Esophagus squamous epithelium (tissue), 5 donors: Measurements from ENCODE around the gene MAP2K5. TPM values are rescaled to one million over a fixed set of nuclear protein-coding genes. Genes with fewer than 3 reads are reported as not detected.

Source experiments
- DNase-seq: peaks from one replicate; lab custom pipeline; 2025; lab: John Stamatoyannopoulos, UW
- H3K27ac ChIP-seq, 4 donors: fragments of 200-600 bp; sonication (generic); one replicate each; pipeline ENCODE4 v1.5.1; 2016 to 2019; ENCODE audit warnings: mild to moderate bottlenecking in 1 of 4
- H3K27me3 ChIP-seq, 4 donors: fragments of 200-600 bp; sonication (generic); 1 replicate in 3 of 4; 2 replicates in 1 of 4; pipeline versions ENCODE4 v1.5.1 to v1.6.0; 2017 to 2021; ENCODE audit warnings: antibody characterized with exemption in 1 of 4
- H3K36me3 ChIP-seq, 3 donors: fragments of 200-600 bp; sonication (generic); one replicate each; pipeline ENCODE4 v1.5.1; 2016 to 2019
- H3K4me1 ChIP-seq, 3 donors: fragments of 200-600 bp; sonication (generic); one replicate each; pipeline ENCODE4 v1.5.1; 2017 to 2019
- H3K4me3 ChIP-seq, 4 donors: fragments of 200-600 bp; sonication (generic); 1 replicate in 3 of 4; 2 replicates in 1 of 4; pipeline ENCODE4 v1.5.1; 2016 to 2019; ENCODE audit warnings: mild to moderate bottlenecking in 2 of 4, moderate library complexity in 1 of 4
- H3K9me3 ChIP-seq, 3 donors: fragments of 200-600 bp; sonication (generic); one replicate each; pipeline ENCODE4 v1.5.1; 2016 to 2019
- CTCF ChIP-seq, 6 experiments: fragments of 450-650 bp in 4 of 6; fragments of 200-600 bp in 2 of 6; sonication (generic) in 2 of 6; IDR thresholded peaks; one replicate each; pipeline ENCODE4 v1.5.1; 2016 to 2019; ENCODE audit warnings: antibody characterized with exemption in 6 of 6, mild to moderate bottlenecking in 4 of 6, moderate library complexity in 4 of 6
- POLR2A ChIP-seq, 4 donors: fragments of 450-650 bp; IDR thresholded peaks; one replicate each; pipeline ENCODE4 v1.6.1; 2017; ENCODE audit warnings: antibody characterized with exemption in 4 of 4, mild to moderate bottlenecking in 4 of 4, moderate library complexity in 3 of 4
- WGBS, 2 donors: methylation state at CpG; one replicate each; pipeline ENCODE4 v1.1.5; 2018; 5-methylcytosine and 5-hydroxymethylcytosine counted together
- intact Hi-C: fragments of 100-400 bp; cut with DNase I; formaldehyde crosslinking; loops from one replicate; pipeline ENCODE4 v1.15.0; 2022
- total RNA-seq, 4 donors: library from RNA; depleted of rRNA; stranded (reverse); fragments of >200 nt; gene quantifications; one replicate each; pipeline ENCODE4 v1.1.0, GENCODE V29; 2016
- donor health status: DM: yes; HTN: yes; CAD: no.

MAP2K5 gene
- total RNA-seq, 4 donors from 2014 or later: 5.8 to 8.0 (median 7.0) TPM

DNA sequence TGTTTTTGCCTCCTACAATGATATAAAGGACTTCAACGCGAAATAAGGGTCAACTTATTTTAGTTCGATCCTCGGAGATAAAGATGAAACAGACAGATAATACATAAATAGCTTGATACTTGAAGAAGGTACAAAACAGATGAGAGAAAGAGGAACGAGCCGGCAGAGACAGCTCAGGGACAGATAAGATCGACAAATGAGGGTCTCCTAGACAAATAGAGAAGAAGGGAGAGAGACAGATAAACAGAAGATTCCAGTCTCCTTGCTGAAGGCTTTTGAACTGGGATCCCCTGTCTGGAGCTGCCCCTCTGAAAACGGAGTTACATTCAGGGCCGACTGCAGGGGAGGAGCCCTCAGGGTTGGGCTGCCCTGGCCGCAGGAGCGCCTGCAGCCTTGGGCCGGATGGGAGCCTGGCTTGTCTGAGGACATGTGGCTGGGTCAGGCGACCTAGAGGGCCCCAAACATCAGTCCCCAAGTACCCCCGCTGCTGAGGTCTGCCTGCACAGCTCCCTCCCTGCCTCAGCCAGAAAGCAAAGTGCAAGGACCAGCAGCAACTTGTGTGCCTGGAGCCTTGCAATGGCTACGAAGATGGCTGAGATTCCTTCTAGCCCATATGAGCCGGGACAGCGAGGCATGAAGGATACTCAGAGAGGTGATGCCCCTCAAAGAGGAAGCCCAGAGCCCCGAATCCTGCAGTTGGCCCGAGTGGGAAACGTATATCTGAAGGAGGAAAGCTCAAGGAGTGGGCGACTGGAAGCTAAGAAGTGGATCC lies 281.9 kb downstream of the MAP2K5 start:
- H3K4me1 ChIP-seq: peaks cover 32 to 98% (median 63%) of the 10 kb centered on the region in 3 donors

DNA sequence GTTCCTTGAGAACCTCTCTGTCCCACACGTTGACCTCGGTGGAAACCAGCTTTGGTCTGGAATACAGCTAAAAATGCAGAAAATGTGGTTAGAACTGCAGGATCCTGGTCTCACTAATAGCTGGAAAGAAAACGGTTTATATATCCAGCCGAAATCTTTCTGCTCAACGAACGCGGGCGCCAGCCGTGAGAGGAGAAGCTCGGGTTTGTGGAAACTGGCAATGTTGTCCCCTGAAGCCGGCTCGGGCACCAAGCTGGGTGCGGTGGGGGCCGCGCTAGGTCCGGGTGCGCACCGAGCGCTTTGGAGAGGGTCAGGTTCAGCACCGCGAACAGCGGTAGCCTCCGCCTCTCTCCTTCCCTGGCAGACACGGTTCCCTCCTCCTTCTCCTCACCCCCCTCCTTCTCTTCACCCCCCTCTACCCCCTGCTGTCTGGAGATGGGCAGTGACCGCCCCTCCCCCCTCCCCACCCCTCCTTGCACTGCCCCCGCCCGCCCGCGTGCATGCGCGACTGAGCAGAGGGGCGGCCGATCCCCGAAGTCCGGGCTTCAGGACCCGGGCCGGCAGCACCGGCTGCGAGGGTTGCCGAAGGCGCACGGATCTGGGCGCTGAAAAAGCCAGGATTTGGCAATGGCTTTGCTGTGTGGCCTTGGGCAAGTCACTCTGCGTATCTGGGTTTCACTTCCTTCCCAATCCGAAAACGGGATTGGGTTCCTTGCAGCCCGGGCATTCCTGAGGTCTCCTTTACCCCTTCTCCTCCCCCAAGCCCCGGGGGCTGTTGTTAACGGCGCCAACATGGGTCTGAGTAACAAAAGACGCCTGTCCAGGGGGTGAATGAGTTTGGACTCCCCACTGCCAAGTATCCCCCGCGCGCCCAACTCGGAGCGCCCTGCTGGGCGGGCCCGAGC lies 282.7 kb downstream of the MAP2K5 start, which contains the start of gene SKOR1:
TSS of gene SKOR1 (plus strand) at position 534 of the 905 bp plus-strand sequence. CDS start at position 628, 94 bp downstream.
- Histone ChIP-seq H3K36me3 (no peaks in the 10 kb centered on the region), H3K4me1 (peaks cover 33 to 100% (median 69%) of the 10 kb centered on the region in 3 donors), H3K27ac (no peak within 1 kb of the TSS), H3K27me3 (peaks cover 55 to 100% (median 78%) of the 10 kb centered on the region in 4 donors), H3K4me3 (peak within 1 kb of the TSS in 3 of 4 donors; percentile 23 to 48 (median 31)), H3K9me3 (no peaks in the 10 kb centered on the region)
- 1% methylated on average over 23 to 25 of the region's 58 CpGs for WGBS, 2 donors
- intact Hi-C loops: no loop called here
- DNase-seq: no peak
- TF ChIP-seq CTCF (IDR thresholded peaks at IDR 0.05) (no peak), POLR2A (IDR thresholded peaks at IDR 0.05) (no peak)

More for the DNA sequence above, 281.9 kb downstream of the MAP2K5 start:
- Histone ChIP-seq H3K4me3 (no peak overlapping the region), H3K27me3 (peaks cover 58 to 100% (median 75%) of the 10 kb centered on the region in 4 donors), H3K27ac (no peak overlapping the region), H3K9me3 (no peaks in the 10 kb centered on the region), H3K36me3 (no peaks in the 10 kb centered on the region)
- TF ChIP-seq CTCF (IDR thresholded peaks at IDR 0.05) (no peak), POLR2A (IDR thresholded peaks at IDR 0.05) (no peak)
- no peak for DNase-seq
- WGBS, 2 donors: 7 to 15% methylated on average over 12 to 16 of the region's 21 CpGs
- intact Hi-C loops: no loop called here

GRCh38 chr15:67825881-67826716 lies 283.6 kb downstream of the MAP2K5 start:
- WGBS, 2 donors: 9 to 40% methylated on average over 1 to 26 of the region's 77 CpGs
- no peak overlapping the region for H3K27ac ChIP-seq
- H3K9me3 ChIP-seq: no peaks in the 10 kb centered on the region
- intact Hi-C loops: no loop called here
- H3K36me3 ChIP-seq: no peaks in the 10 kb centered on the region
- peak overlapping the region in 3 of 4 donors; percentile 23 to 52 (median 31) for H3K4me3 ChIP-seq
- no peak for DNase-seq
- H3K27me3 ChIP-seq: peaks cover 50 to 100% (median 73%) of the 10 kb centered on the region in 4 donors
- TF ChIP-seq CTCF (IDR thresholded peaks at IDR 0.05) (no peak), POLR2A (IDR thresholded peaks at IDR 0.05) (no peak)
- peaks cover 33 to 91% (median 65%) of the 10 kb centered on the region in 3 donors for H3K4me1 ChIP-seq

GRCh38 chr15:67826717-67827561 lies 284.4 kb downstream of the MAP2K5 start:
- DNase-seq: no peak
- peak overlapping the region in 2 of 4 donors; percentile 34 to 52 for H3K4me3 ChIP-seq
- WGBS, 2 donors: 5 to 9% methylated on average over 4 to 18 of the region's 88 CpGs
- H3K27ac ChIP-seq: no peak overlapping the region
- peaks cover 33 to 83% (median 60%) of the 10 kb centered on the region in 3 donors for H3K4me1 ChIP-seq
- peaks cover 46 to 100% (median 69%) of the 10 kb centered on the region in 4 donors for H3K27me3 ChIP-seq
- TF ChIP-seq CTCF (IDR thresholded peaks at IDR 0.05) (no peak), POLR2A (IDR thresholded peaks at IDR 0.05) (no peak)
- H3K9me3 ChIP-seq: no peaks in the 10 kb centered on the region
- intact Hi-C loops: no loop called here
- H3K36me3 ChIP-seq: no peaks in the 10 kb centered on the region
